Measurements from ENCODE around the gene KCNQ1.

Gene KCNQ1

DNA sequence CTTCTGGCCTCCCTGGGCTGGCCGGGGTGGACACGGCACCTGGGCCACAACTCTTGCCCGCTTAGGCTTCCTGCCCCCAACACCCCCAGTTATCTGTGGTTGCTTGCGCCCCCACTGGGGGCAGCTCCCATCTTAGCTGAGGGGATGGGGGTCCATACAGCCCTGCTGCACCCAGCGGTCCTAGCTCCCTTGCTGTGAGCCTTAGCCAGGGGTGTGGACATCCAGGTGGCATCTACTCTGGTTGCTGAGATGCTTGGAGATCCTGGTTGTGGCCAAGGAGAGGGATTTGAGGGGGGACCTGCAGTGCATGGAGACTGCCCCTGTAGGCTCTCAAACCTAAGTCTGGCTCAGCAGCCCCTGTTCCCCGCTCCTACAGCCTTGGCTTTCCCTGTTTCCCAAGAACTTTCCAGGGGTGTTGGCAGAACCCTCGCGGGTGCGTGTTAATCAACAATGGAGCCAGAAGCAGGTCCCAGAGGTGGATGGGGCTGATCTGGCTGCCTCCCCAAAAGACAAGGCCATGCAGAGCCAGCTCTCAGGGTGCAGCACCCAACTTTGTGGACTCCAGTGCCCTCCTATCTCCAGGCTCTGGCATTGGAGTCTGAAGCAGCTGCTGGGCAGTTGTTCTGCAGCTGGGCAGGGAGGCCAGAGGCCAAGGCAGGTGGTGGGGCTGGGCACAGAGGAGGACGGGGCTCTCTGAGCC lies 3.3 kb downstream of the KCNQ1 start:
- TF ChIP-seq, protein P1, sequence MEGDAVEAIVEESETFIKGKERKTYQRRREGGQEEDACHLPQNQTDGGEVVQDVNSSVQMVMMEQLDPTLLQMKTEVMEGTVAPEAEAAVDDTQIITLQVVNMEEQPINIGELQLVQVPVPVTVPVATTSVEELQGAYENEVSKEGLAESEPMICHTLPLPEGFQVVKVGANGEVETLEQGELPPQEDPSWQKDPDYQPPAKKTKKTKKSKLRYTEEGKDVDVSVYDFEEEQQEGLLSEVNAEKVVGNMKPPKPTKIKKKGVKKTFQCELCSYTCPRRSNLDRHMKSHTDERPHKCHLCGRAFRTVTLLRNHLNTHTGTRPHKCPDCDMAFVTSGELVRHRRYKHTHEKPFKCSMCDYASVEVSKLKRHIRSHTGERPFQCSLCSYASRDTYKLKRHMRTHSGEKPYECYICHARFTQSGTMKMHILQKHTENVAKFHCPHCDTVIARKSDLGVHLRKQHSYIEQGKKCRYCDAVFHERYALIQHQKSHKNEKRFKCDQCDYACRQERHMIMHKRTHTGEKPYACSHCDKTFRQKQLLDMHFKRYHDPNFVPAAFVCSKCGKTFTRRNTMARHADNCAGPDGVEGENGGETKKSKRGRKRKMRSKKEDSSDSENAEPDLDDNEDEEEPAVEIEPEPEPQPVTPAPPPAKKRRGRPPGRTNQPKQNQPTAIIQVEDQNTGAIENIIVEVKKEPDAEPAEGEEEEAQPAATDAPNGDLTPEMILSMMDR (conservative IDR thresholded peaks at IDR 0.05): no peak
- H3K27ac ChIP-seq: no peak overlapping the region

DNA sequence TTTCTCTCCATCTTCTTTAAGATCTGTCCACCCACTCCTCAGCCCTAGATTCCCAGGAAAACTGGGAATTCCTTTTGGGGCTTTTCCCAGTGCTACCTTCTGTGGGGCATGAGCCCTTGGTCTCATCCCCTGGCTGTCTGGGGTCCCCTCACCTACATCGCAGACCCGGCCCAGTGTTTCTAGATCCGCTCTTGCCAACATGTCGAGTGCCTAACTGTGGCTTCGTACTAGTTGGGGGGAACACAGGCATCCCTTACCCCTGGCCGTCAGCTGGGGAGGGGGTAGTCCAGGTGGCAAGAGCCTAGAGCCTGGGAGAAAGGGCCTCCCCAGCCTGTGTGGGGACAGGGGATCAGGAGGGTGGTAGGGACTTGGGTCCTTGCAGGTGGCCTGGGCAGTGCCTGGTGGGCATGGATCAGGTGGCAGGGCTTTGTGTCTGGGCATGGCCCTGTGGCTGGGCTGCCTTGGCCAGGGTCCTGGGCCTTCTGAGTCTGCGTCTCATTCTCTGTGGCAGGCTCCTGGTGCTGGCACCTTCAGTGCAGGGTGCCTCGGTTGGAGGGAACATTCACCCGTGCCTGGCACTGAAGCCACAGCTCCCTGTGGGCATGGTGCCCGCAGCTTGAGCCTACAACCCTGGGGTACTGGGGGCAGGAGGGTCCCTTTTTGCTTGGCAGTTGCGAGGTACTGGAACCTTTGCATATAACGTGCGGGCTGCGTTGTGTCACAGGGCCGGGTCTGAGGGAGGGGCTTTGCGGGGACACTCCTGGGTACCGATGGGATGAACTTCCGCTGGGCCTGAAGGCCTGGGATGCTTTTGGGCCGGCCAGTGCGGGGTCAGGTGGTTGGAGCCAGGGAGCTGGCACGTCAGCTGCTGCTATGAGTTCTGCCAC lies 4.1 kb downstream of the KCNQ1 start:
- H3K27ac ChIP-seq: no peak overlapping the region
- TF ChIP-seq, protein P1 (conservative IDR thresholded peaks at IDR 0.05): no peak

DNA sequence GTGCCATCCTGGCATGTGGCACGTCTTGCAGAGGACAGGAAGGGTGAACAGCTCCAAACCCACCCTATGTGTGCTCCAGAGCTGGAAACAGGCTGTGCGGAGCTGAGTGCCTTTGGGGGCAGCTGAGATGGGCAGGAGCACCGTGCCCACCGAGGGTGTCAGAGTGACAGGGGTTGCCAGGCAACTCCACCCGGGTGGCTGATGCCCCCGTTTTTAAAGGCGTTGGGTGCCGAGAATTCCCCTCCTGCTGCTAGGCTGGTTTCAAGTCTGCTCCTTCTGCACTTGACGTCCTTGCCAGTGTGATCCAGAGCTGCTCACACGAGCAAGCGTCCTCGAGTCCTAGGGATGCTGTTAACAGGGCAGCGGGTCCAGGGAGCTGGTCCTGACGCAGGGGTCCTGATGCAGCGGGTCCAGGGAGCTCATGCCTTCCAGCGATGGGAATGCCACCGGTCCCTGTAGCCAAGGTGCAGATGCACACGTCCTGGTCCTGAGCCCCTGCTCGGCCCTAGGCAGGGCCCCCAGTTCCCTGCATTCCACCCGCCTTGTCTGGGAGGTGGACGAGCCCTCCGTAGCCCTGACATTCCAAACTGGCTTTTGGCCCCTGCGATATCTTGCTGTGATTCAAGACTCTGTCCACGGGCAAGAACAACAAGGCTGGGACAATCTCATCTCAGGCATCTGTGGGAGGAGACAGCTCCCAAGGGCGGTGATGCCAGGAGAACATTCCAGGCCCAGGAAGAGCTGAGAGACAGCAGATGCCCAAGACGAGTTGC lies 4.9 kb downstream of the KCNQ1 start:
- TF ChIP-seq, protein P1 (conservative IDR thresholded peaks at IDR 0.05): no peak
- H3K27ac ChIP-seq: no peak overlapping the region

DNA sequence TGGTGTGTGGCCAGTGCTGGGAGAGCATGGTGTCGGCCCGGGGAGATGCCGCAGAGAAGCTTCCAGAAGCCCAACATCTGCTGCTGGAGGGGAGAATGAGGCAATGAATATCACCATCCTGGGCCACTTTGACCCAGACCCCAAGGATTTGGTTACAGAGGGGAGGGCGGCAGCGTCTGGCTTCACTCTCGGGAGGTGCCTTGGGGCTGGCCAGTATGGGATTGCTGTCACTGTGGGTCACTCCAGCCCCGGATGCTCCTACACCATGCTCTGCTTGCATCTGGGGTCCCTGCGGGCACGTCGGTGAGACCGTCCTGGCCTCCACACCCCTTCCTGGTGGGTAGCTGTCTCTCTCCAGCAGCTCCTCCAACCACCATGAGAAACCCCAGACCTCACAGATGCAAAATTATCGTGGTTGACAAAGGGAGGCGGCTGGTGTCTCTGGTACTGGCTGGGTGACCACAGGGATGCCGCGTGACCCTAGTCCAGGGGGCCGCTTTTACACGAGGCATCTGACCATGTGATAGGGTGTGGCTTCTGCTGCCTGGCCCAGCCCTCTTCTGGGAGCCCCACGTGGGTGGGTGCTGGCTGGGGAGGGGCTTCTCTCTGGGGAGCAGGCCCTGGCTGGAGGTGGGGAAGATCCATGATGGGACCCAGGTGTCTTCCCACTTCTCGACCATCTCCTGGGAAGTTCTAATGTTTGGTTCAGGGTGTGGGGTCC lies 5.7 kb downstream of the KCNQ1 start:
- TF ChIP-seq, protein P1 (conservative IDR thresholded peaks at IDR 0.05): no peak
- H3K27ac ChIP-seq: no peak overlapping the region

DNA sequence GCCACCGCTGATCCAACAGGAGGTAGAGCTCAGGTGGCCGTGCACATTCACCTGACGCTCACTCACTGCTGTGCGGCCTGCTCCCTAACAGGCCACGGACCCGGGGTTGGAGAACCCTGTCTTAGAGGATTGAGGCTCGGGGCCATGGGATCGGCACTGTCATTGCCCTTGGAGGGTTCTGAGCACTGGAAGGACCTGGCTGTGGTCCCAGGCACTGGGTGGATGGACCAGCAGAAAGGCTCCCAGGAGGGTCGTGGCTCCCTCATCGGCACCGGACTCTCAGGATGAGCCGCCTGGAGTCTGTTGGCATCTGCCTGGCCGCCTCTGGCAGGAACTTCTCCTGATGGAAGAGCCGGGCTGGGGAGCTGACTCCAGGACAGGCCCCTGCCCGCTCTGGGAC lies 6.5 kb downstream of the KCNQ1 start:
- TF ChIP-seq, protein P1 (conservative IDR thresholded peaks at IDR 0.05): no peak
- H3K27ac ChIP-seq: no peak overlapping the region

DNA sequence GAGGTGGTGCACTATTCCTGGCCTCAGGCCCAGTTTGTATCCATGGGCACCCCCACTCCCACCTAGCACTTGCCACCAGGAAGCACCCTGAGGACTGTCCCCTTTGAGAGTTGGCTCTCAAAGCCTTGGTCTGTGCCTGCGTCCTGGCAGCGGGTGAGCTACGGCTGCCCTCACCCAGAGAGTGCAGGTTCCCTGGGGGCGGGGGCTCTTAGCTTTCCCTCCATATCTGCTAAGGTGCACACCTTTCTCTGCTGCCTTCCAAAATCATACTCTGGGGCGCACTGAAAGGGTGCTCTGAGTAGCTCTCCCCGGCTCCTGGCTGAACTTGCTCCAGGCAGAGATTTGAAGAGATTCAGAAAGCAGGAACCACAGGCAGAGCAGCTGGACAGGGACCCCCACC lies 7.1 kb downstream of the KCNQ1 start:
- H3K27ac ChIP-seq: no peak overlapping the region
- TF ChIP-seq, protein P1 (conservative IDR thresholded peaks at IDR 0.05): no peak

Measured in VCaP (cell line).